H1 (cell line): ENCODE results near the gene GJB6. TPM values are rescaled to one million over a fixed set of nuclear protein-coding genes. Genes with fewer than 3 reads are reported as not detected.

Experiments used
- CTCF ChIA-PET: fragments of 300-600 bp; sonication (Branson Sonifier 250); formaldehyde crosslinking; loops from one replicate; lab custom pipeline; 2021; ENCODE audit not compliant: partially characterized antibody; lab: Charles Lee
- POLR2A ChIA-PET: fragments of 300-600 bp; sonication (Branson Sonifier 250); formaldehyde crosslinking; loops from one replicate; lab custom pipeline; 2021; ENCODE audit warnings: inconsistent platforms; ENCODE audit not compliant: partially characterized antibody; lab: Charles Lee
- DNase-seq, 2 experiments: peaks; one replicate each; pipeline versions ENCODE4 v3.0.0 to v3.0.0-alpha.2; 2010 to 2022; ENCODE audit warnings: low spot score in 2 of 2, low read depth in 1 of 2, mixed read lengths in 1 of 2
- FAIRE-seq: peaks from 2 replicates; lab custom pipeline; 2011; peaks lifted over from hg19 to GRCh38; lab: Jason Lieb, UNC
- H2AFZ ChIP-seq: 2 replicates; pipeline ENCODE4 v1.8.1; 2012; ENCODE audit warnings: low read length, inconsistent platforms
- H2AK5ac ChIP-seq: 2 replicates; pipeline ENCODE4 v1.6.1; 2013; ENCODE audit warnings: low read depth, low read length
- H2BK120ac ChIP-seq: replicated peaks from 2 replicates; pipeline ENCODE3; 2013; ENCODE audit warnings: low read depth, low read length, inconsistent platforms
- H2BK12ac ChIP-seq: 2 replicates; pipeline ENCODE4 v1.6.1; 2013; ENCODE audit warnings: low read depth, low read length
- H2BK15ac ChIP-seq: 2 replicates; pipeline ENCODE4 v1.6.1; 2013; ENCODE audit warnings: low read length
- H2BK20ac ChIP-seq: 2 replicates; pipeline ENCODE4 v1.6.1; 2013; ENCODE audit warnings: low read length
- H2BK5ac ChIP-seq: 2 replicates; pipeline ENCODE4 v1.6.1; 2013; ENCODE audit warnings: low read depth, low read length
- H3K14ac ChIP-seq: 2 replicates; pipeline ENCODE4 v1.6.1; 2013; ENCODE audit warnings: inconsistent platforms; ENCODE audit not compliant: insufficient read length
- H3K18ac ChIP-seq: 2 replicates; pipeline ENCODE4 v1.6.1; 2013; ENCODE audit warnings: low read length; ENCODE audit errors: extremely low read depth
- H3K23ac ChIP-seq: 2 replicates; pipeline ENCODE4 v1.6.1; 2013; ENCODE audit warnings: inconsistent platforms; ENCODE audit not compliant: insufficient read length
- H3K23me2 ChIP-seq: 2 replicates; pipeline ENCODE4 v1.6.1; 2013; ENCODE audit warnings: low read depth, low read length
- H3K27ac ChIP-seq: 2 replicates; pipeline ENCODE4 v1.6.1; 2011; ENCODE audit warnings: low read depth, low read length, inconsistent platforms
- H3K27me3 ChIP-seq, 4 experiments: replicated peaks in 1 of 4; 1 replicate in 1 of 4; 2 replicates in 3 of 4; pipeline versions ENCODE4 v1.6.1 to v1.8.1; 2011 to 2013; ENCODE audit warnings: low read length in 3 of 4, mild to moderate bottlenecking in 3 of 4, inconsistent platforms in 2 of 4, mixed read lengths in 2 of 4, moderate library complexity in 1 of 4; ENCODE audit not compliant: control insufficient read depth in 3 of 4, insufficient read depth in 3 of 4; ENCODE audit errors: extremely low read depth in 1 of 4
- H3K36me3 ChIP-seq, 4 experiments: 2 replicates each; pipeline versions ENCODE4 v1.6.1 to v1.8.1; 2011 to 2013; ENCODE audit warnings: mild to moderate bottlenecking in 4 of 4, low read length in 3 of 4, moderate library complexity in 2 of 4, control low read depth in 1 of 4, inconsistent platforms in 1 of 4; ENCODE audit not compliant: insufficient read depth in 4 of 4, control insufficient read depth in 2 of 4
- H3K4ac ChIP-seq: replicated peaks from 2 replicates; pipeline ENCODE3; 2013; ENCODE audit warnings: low read length, low read depth, mixed read lengths, inconsistent platforms; ENCODE audit not compliant: insufficient read length
- H3K4me1 ChIP-seq, 4 experiments: replicated peaks in 1 of 4; 1 replicate in 1 of 4; 2 replicates in 3 of 4; pipeline versions ENCODE4 v1.6.1 to v1.8.1; 2011 to 2013; ENCODE audit warnings: low read length in 3 of 4, inconsistent platforms in 2 of 4, mixed read lengths in 1 of 4; ENCODE audit not compliant: insufficient read depth in 4 of 4, control insufficient read depth in 3 of 4
- H3K4me2 ChIP-seq, 2 experiments: 2 replicates each; pipeline versions ENCODE4 v1.6.1 to v1.8.1; 2011 to 2013; ENCODE audit warnings: low read depth in 2 of 2, low read length in 2 of 2, control low read depth in 1 of 2, inconsistent platforms in 1 of 2, mild to moderate bottlenecking in 1 of 2; ENCODE audit not compliant: insufficient read depth in 1 of 2
- H3K4me3 ChIP-seq, 4 experiments: fragments of 200-600, 300-600 bp in 1 of 4; sonication (generic), shearing (Covaris generic), sonication (Bioruptor Twin) in 1 of 4; 2 replicates each; pipeline versions ENCODE4 v1.5.1 to v1.8.1; 2011 to 2016; ENCODE audit warnings: low read length in 4 of 4, low read depth in 3 of 4, control low read depth in 2 of 4, inconsistent platforms in 2 of 4, mild to moderate bottlenecking in 2 of 4, mixed read lengths in 1 of 4, moderate library complexity in 1 of 4; ENCODE audit not compliant: insufficient read depth in 2 of 4; ENCODE audit errors: extremely low read depth in 1 of 4
- H3K56ac ChIP-seq: replicated peaks from 2 replicates; pipeline ENCODE3; 2013; ENCODE audit warnings: low read depth, mild to moderate bottlenecking, mixed read lengths, low read length, inconsistent platforms; ENCODE audit not compliant: insufficient read length
- H3K79me1 ChIP-seq: 2 replicates; pipeline ENCODE4 v1.6.1; 2013; ENCODE audit warnings: low read depth, low read length, control low read depth
- H3K79me2 ChIP-seq, 2 experiments: 2 replicates each; pipeline versions ENCODE4 v1.6.1 to v1.8.1; 2012 to 2013; ENCODE audit warnings: low read length in 2 of 2, mild to moderate bottlenecking in 2 of 2, inconsistent platforms in 1 of 2; ENCODE audit not compliant: insufficient read depth in 2 of 2, control insufficient read depth in 1 of 2
- H3K9ac ChIP-seq, 4 experiments: replicated peaks in 1 of 4; 1 replicate in 1 of 4; 2 replicates in 3 of 4; pipeline versions ENCODE4 v1.6.1 to v1.8.1; 2011 to 2013; ENCODE audit warnings: low read depth in 3 of 4, low read length in 3 of 4, control low read depth in 2 of 4, mild to moderate bottlenecking in 2 of 4, moderate library complexity in 2 of 4, inconsistent platforms in 1 of 4; ENCODE audit errors: extremely low read depth in 1 of 4
- H3K9me3 ChIP-seq, 2 experiments: 2 replicates each; pipeline versions ENCODE4 v1.6.1 to v1.8.1; 2012 to 2013; ENCODE audit warnings: mild to moderate bottlenecking in 2 of 2, moderate library complexity in 2 of 2, control low read depth in 1 of 2, inconsistent platforms in 1 of 2, low read depth in 1 of 2, low read length in 1 of 2, mixed read lengths in 1 of 2; ENCODE audit not compliant: insufficient read depth in 2 of 2
- H4K20me1 ChIP-seq, 2 experiments: replicated peaks in 1 of 2; 2 replicates each; pipeline versions ENCODE3 to v1.8.1; 2011 to 2013; ENCODE audit warnings: inconsistent platforms in 2 of 2, low read length in 2 of 2, mild to moderate bottlenecking in 1 of 2; ENCODE audit not compliant: insufficient read depth in 2 of 2, control insufficient read depth in 1 of 2
- H4K5ac ChIP-seq: 2 replicates; pipeline ENCODE4 v1.6.1; 2013; ENCODE audit warnings: low read length, low read depth, mixed read lengths, inconsistent platforms; ENCODE audit not compliant: insufficient read length
- H4K8ac ChIP-seq: 2 replicates; pipeline ENCODE4 v1.8.0; 2013; ENCODE audit warnings: mild to moderate bottlenecking, moderate library complexity, low read length, inconsistent platforms; ENCODE audit not compliant: insufficient read depth; ENCODE audit errors: extremely low read depth
- H4K91ac ChIP-seq: replicated peaks from 2 replicates; pipeline ENCODE3; 2013; ENCODE audit warnings: low read length, mixed read lengths, inconsistent platforms; ENCODE audit not compliant: insufficient read length
- CBX5 ChIP-seq: fragments of 300-800, 300-1000 bp; sonication (generic); IDR thresholded peaks from 2 replicates; pipeline ENCODE4 v1.7.1; 2016; ENCODE audit warnings: antibody characterized with exemption, low read length, low read depth
- CHD1 ChIP-seq: IDR thresholded peaks from 2 replicates; pipeline ENCODE4 v1.6.1; 2012; ENCODE audit warnings: low read depth, low read length, improper control_type of control experiment
- EP300 ChIP-seq, 2 experiments: IDR thresholded peaks; 1 replicate in 1 of 2; 2 replicates in 1 of 2; pipeline ENCODE4 v1.6.1; 2011 to 2012; ENCODE audit warnings: low read depth in 2 of 2, low read length in 2 of 2, mild to moderate bottlenecking in 2 of 2, borderline replicate concordance in 1 of 2, inconsistent platforms in 1 of 2, moderate library complexity in 1 of 2
- EZH2 ChIP-seq: fragments of 200-600 bp; sonication (generic); IDR thresholded peaks from 2 replicates; pipeline ENCODE4 v1.7.1; 2012; ENCODE audit warnings: low read depth, mild to moderate bottlenecking, moderate library complexity, low read length, inconsistent platforms; ENCODE audit not compliant: severe bottlenecking
- FOSL1 ChIP-seq: IDR thresholded peaks from 2 replicates; pipeline ENCODE4 v1.6.1; 2011; ENCODE audit warnings: mild to moderate bottlenecking, low read depth, low read length, moderate library complexity; ENCODE audit not compliant: insufficient read depth
- GABPA ChIP-seq: IDR thresholded peaks from 2 replicates; pipeline ENCODE4 v1.6.1; 2011; ENCODE audit warnings: mild to moderate bottlenecking, low read length, moderate library complexity, borderline replicate concordance; ENCODE audit not compliant: insufficient read depth
- JUN ChIP-seq: IDR thresholded peaks from 2 replicates; pipeline ENCODE4 v1.6.1; 2011; ENCODE audit warnings: low read depth, mild to moderate bottlenecking, improper control_type of control experiment, low read length
- JUND ChIP-seq: IDR thresholded peaks from 2 replicates; pipeline ENCODE4 v1.6.1; 2011; ENCODE audit warnings: mild to moderate bottlenecking, improper control_type of control experiment, low read length
- MAFK ChIP-seq: IDR thresholded peaks from 2 replicates; pipeline ENCODE4 v1.6.1; 2012; ENCODE audit warnings: low read depth, mild to moderate bottlenecking, improper control_type of control experiment, low read length
- MAX ChIP-seq: IDR thresholded peaks from 2 replicates; pipeline ENCODE4 v1.6.1; 2012; ENCODE audit warnings: inconsistent platforms
- NANOG ChIP-seq: IDR thresholded peaks from 2 replicates; pipeline ENCODE4 v1.6.1; 2011; ENCODE audit warnings: low read length, low read depth, mild to moderate bottlenecking, inconsistent platforms; ENCODE audit not compliant: insufficient read depth, poor library complexity, severe bottlenecking
- POLR2A ChIP-seq, 2 experiments: IDR thresholded peaks; 1 replicate in 1 of 2; 2 replicates in 1 of 2; pipeline ENCODE4 v1.6.1; 2011; ENCODE audit warnings: low read depth in 2 of 2, low read length in 2 of 2, mild to moderate bottlenecking in 2 of 2; ENCODE audit errors: control extremely low read depth in 1 of 2
- RAD21 ChIP-seq, 2 experiments: IDR thresholded peaks in 1 of 2; conservative IDR thresholded peaks in 1 of 2; 2 replicates each; pipeline ENCODE4 v1.6.1; 2011; ENCODE audit warnings: low read depth in 2 of 2, low read length in 2 of 2, improper control_type of control experiment in 1 of 2, inconsistent platforms in 1 of 2, mild to moderate bottlenecking in 1 of 2, moderate library complexity in 1 of 2
- SIRT6 ChIP-seq: IDR thresholded peaks from one replicate; pipeline ENCODE4 v1.7.1; 2012; ENCODE audit warnings: low read length, inconsistent platforms
- WGBS, 2 experiments: shearing (Covaris generic) in 1 of 2; methylation state at CpG; one replicate each; pipeline versions ENCODE4 v1.1.6 to v1.1.7; 2013 to 2015; ENCODE audit warnings: low lambda C conversion rate in 2 of 2, mixed read lengths in 2 of 2, inconsistent platforms in 1 of 2, low coverage in 1 of 2, missing lambda C conversion rate in 1 of 2; ENCODE audit not compliant: insufficient replicate concordance in 2 of 2, insufficient coverage in 1 of 2, insufficient read length in 1 of 2; ENCODE audit errors: extremely low coverage in 1 of 2, missing lambda C conversion rate in 1 of 2; 5-methylcytosine and 5-hydroxymethylcytosine counted together
- polyA plus RNA-seq, 7 experiments: library from polyadenylated mRNA; depleted of rRNA in 3 of 7; stranded (reverse) in 5 of 7; unstranded in 2 of 7; fragments of >200 nt in 5 of 7; fragments of 200-250 nt in 2 of 7; gene quantifications; 1 replicate in 5 of 7; 2 replicates in 1 of 7; 4 replicates in 1 of 7; pipeline versions ENCODE4 v1.2.1 to v1.2.3, GENCODE V29; 2011 to 2013; ENCODE audit warnings: missing spikeins in 2 of 7, mixed read lengths in 2 of 7
- total RNA-seq: library from RNA; stranded (reverse); fragmentation: NEBNext Ultra II Directional; extraction: Animal tissue kit (Norgen Biotek cat#: 25700); gene quantifications from 2 replicates; pipeline ENCODE4 v1.2.1, GENCODE V29; 2021

GJB6 gene
- total and polyA plus RNA-seq, 2 of the 8 experiments (the other 6 are each of a cell fraction or from before 2014, with no cell fraction given): not detected

DNA sequence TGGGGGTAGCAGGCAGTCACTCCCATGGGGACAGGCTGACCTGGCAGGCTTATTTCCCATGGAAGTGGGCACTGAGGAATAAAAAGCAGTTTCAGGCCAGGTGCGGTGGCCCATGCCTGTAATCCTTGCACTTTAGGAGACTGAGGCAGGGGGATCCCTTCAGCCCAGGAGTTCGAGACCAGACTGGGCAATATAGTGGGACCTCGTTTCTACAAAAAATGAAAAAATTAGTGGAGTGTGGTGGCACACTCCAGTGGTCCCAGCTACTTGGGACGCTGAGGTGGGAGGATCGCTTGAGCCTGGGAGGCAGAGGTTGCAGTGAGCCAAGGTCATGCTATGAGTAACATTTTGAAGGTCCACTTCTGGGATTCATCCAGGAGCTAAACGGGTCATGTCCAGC lies 45.3 kb downstream of the GJB6 start:
- no peaks in the 10 kb centered on the region for H3K79me2 ChIP-seq
- H3K18ac ChIP-seq: no peak overlapping the region
- no peak overlapping the region for H3K23ac ChIP-seq
- H3K14ac ChIP-seq: no peak overlapping the region
- FAIRE-seq: no peak
- H4K20me1 ChIP-seq: peaks cover 0 to 2% of the 10 kb centered on the region in 2 experiments
- no peak overlapping the region for H2AK5ac ChIP-seq
- no peak overlapping the region for H3K27ac ChIP-seq
- ChIA-PET POLR2A (no interaction called here), CTCF (interaction anchor here (1.1 to 1.9 kb wide), 3 partner anchors 10 to 302 kb away, joined by 5 to 8 read pairs (median 5); no protein-coding TSS in a partner anchor)
- no peak overlapping the region for H4K5ac ChIP-seq
- no peak overlapping the region; the same call in 1 of the 2 replicates for H4K8ac ChIP-seq
- no peak overlapping the region for H4K91ac ChIP-seq
- no peak overlapping the region for H3K56ac ChIP-seq
- no peak overlapping the region for H2BK20ac ChIP-seq
- no peak overlapping the region for H2BK12ac ChIP-seq
- no peak overlapping the region for H2AFZ ChIP-seq
- no peaks in the 10 kb centered on the region; the same call in 1 of the 2 replicates for H3K79me1 ChIP-seq
- H3K4me3 ChIP-seq: no peak overlapping the region
- H3K27me3 ChIP-seq: peaks cover 18 to 31% (median 30%) of the 10 kb centered on the region in 4 experiments
- no peak overlapping the region for H3K9ac ChIP-seq
- peaks cover 0 to 3% (median 1%) of the 10 kb centered on the region in 4 experiments; a peak in 4 of 7 replicates for H3K4me1 ChIP-seq
- peaks cover 1% of the 10 kb centered on the region; the same call in 1 of the 2 replicates for H3K23me2 ChIP-seq
- H2BK120ac ChIP-seq: no peak overlapping the region
- DNase-seq: no peak
- 76% methylated on average over 6 of the region's 6 CpGs; no CpG with 5 or more reads in 1 of the 2 experiments for whole genome bisulfite sequencing, 2 experiments
- no peak overlapping the region for H2BK5ac ChIP-seq
- H3K4ac ChIP-seq: no peak overlapping the region
- no peaks in the 10 kb centered on the region for H3K36me3 ChIP-seq
- no peaks in the 10 kb centered on the region for H3K9me3 ChIP-seq
- H2BK15ac ChIP-seq: no peak overlapping the region
- H3K4me2 ChIP-seq: no peak overlapping the region
- TF ChIP-seq GABPA: no peak
- TF ChIP-seq POLR2A (IDR thresholded peaks at IDR 0.05; ENCODE audit: control extremely low read depth in 1 of 2, low read depth in 2 of 2, low read length in 2 of 2): no peak
- no peak for TF ChIP-seq CHD1
- TF ChIP-seq EZH2: no peak
- no peak for TF ChIP-seq JUN
- TF ChIP-seq RAD21 (IDR thresholded peaks at IDR 0.05 in 1 of 2, conservative IDR thresholded peaks at IDR 0.05 in 1 of 2; ENCODE audit: low read depth in 2 of 2, low read length in 2 of 2): no peak
- TF ChIP-seq FOSL1: no peak
- no peak for TF ChIP-seq CBX5
- TF ChIP-seq MAX: no peak
- TF ChIP-seq SIRT6: no peak
- TF ChIP-seq MAFK: no peak
- TF ChIP-seq EP300 (IDR thresholded peaks at IDR 0.05; ENCODE audit: borderline replicate concordance in 1 of 2, low read depth in 2 of 2, low read length in 2 of 2): no peak
- TF ChIP-seq JUND: no peak
- no peak for TF ChIP-seq NANOG
